Activated CD4-positive, alpha-beta T cell treated with anti-CD3 and anti-CD28 coated beads, Interleukin-10, Interleukin-2, amounts not matched to agents 100 ng/mL and 50 ng/mL, durations not matched to agents 16 hours and 8 hours (primary cell): ENCODE measurements around the gene JAKMIP1.

Experiments used
- DNase-seq: peaks from one replicate; pipeline ENCODE4 v3.0.0-alpha.2; 2020

Gene JAKMIP1

GRCh38 chr4:6114601-6115000 lies 85.7 kb downstream of the JAKMIP1 start:
- DNase-seq: no peak

GRCh38 chr4:6114181-6114580 lies 86.2 kb downstream of the JAKMIP1 start:
- DNase-seq: no peak

GRCh38 chr4:6113641-6114040 lies 86.7 kb downstream of the JAKMIP1 start:
- no peak for DNase-seq

GRCh38 chr4:6112606-6113290 lies 87.6 kb downstream of the JAKMIP1 start:
- DNase-seq: no peak

GRCh38 chr4:6111354-6111960 lies 88.9 kb downstream of the JAKMIP1 start:
- no peak for DNase-seq

GRCh38 chr4:6110681-6111353 lies 89.5 kb downstream of the JAKMIP1 start:
- DNase-seq: no peak

GRCh38 chr4:6109842-6110560 lies 90.3 kb downstream of the JAKMIP1 start:
- peak; percentile 8 for DNase-seq

- DNase-seq: no peak
Measured at GRCh38 chr4:6107886-6108285, 92.5 kb downstream of the JAKMIP1 start.

GRCh38 chr4:6107114-6107791 lies 93.1 kb downstream of the JAKMIP1 start:
- no peak for DNase-seq

- no peak for DNase-seq
Measured at GRCh38 chr4:6106156-6106555, 94.2 kb downstream of the JAKMIP1 start.

- DNase-seq: no peak
Measured at GRCh38 chr4:6105311-6105911, 94.9 kb downstream of the JAKMIP1 start.

GRCh38 chr4:6104541-6105130 lies 95.7 kb downstream of the JAKMIP1 start:
- DNase-seq: no peak

- no peak for DNase-seq
Measured at GRCh38 chr4:6097581-6097980, 102.8 kb downstream of the JAKMIP1 start.

- no peak for DNase-seq
Measured at GRCh38 chr4:6095897-6096296, 104.5 kb downstream of the JAKMIP1 start.

GRCh38 chr4:6095023-6095752 lies 105.2 kb downstream of the JAKMIP1 start:
- DNase-seq: peak; percentile 49

GRCh38 chr4:6093671-6094070 lies 106.7 kb downstream of the JAKMIP1 start:
- no peak for DNase-seq

GRCh38 chr4:6092971-6093370 lies 107.4 kb downstream of the JAKMIP1 start:
- DNase-seq: peak; percentile 28

GRCh38 chr4:6092131-6092530 lies 108.2 kb downstream of the JAKMIP1 start:
- DNase-seq: peak; percentile 16

GRCh38 chr4:6090931-6091330 lies 109.4 kb downstream of the JAKMIP1 start:
- no peak for DNase-seq

- no peak for DNase-seq
Measured at GRCh38 chr4:6088950-6089349, 111.4 kb downstream of the JAKMIP1 start.

GRCh38 chr4:6087669-6088341 lies 112.5 kb downstream of the JAKMIP1 start:
- no peak for DNase-seq
